CD4-positive, alpha-beta T cell treated with Interleukin-6 at 100 ng/mL for 8 hours (primary cell): ENCODE results near the gene RPE65.
"Not testable (repeated sequence)": the region's sequence is repeated elsewhere in the genome, so short reads cannot be mapped to it uniquely, and the experiment has no call there.

Source experiments
- DNase-seq: peaks from one replicate; pipeline ENCODE4 v3.0.0-alpha.2; 2020; ENCODE audit warnings: mixed read lengths, low spot score

RPE65 gene

DNA sequence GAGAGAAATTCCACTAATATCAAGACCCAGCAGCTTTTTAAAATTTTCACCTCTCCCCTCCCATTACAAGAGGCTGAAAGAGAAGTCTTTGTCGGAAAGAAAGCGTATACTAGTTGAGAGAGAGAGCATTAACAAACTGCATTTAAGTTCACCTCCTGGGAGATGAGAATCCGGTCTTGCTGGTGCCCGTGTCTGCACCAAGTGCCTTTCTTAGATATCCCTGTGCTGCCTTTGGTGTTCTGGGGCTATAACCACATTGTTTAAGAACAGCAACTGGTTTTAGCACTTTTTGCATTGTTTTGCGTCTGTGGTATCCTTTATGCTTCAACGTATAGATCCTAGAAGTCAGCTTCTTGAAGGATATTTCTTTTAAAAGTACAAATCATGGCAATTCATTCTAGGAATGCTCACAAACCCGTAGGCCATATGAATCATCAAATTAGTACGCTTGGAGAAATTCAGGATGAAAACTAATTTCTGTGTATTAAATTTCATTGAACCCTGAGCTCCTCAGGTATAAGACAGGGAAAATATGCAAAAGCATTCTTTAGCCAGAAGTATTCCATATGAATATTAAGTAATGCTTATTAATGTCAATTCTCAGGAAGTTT, 3.4 kb upstream of the RPE65 start:
- DNase-seq, result no peak

DNA sequence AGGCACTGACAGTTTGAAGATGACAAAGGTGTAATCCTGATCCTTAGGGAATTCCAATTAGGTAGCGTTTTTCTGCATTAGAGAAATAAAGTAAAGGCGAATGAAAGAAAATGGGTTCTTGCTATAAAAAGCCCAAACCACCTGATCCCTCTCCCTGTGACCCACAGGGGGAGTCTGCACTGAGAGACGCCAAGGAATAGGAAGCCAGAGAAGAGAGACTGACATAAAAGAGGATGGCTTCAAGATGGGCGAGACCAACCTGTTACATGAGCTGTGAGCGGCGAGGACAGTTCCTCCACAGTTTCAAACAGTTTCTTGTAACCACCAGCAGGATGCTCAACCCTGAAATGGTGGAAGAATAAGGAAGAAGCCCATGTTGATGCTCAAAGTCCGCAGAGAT, 1.4 kb downstream of the RPE65 start:
- no peak for DNase-seq

DNA sequence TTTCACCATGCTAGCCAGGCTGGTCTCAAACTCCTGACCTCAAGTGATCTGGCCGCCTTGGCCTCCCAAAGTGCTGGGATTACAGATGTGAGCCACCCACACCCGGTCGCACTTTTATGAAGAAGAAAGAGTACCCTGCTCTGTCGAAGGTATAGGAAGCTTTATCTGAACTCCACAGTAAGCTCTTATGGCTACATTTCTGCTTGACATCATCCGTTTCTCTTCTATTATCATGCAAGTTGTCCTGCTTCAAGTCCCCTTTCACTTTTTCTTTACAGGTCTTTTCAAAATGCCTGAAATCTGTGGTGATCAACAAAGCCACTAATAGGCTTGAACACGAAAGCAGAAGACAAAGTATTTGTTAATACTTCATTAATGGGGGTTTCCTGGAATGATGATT, 4.0 kb downstream of the RPE65 start:
- no peak for DNase-seq

DNA sequence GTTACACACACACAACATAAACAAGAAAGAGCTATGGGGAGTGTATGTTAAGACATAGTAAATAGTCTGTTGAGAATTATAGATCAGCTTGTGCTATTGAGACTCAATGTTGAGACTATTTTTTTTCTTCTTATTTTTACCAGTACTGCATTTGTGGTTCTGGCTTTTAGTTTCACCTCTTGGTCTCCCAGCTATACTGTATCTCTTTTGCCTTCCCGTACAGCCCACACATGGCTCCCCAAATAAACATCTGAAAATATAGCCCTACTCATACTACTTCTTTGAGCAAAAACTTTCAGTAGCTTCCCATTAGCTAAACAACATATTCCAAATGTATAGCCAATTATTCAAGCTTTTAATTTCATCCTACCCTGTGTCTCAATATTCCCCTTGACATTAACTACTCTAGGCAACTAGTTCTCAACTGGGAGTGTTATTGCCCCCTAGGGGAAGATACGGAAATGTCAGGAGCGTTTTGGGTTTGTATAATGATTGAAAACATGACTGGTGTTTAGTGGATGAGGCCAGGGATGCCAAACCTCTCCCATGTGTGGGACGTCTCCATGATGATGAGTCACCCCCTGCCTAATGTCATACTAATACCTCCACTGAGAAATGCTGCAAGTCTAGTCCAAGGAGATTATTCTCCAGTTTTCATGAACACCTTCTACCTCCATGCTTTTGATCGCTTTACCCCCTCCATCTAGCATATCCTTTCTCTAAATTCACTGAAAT, 6.8 kb downstream of the RPE65 start:
- DNase-seq, result no peak

DNA sequence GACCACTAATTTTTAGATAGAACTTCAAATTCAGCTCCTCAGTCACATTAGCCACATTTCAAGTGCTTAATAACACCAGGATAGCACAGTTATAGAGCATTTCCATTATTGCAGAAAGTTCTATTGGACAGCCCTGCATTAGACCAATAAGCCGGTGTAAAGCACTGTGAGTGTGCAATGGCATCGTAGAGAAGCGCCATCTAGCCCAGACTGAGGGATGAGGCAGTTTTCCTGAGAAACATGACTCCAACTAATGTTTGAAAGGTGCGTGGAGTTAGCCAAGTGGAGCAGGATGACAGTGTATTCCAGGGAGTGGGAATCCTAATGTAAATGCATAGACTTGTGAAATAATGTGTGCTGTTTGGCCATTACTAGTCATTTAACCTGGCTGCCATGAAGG, 7.7 kb downstream of the RPE65 start:
- DNase-seq, result no peak

DNA sequence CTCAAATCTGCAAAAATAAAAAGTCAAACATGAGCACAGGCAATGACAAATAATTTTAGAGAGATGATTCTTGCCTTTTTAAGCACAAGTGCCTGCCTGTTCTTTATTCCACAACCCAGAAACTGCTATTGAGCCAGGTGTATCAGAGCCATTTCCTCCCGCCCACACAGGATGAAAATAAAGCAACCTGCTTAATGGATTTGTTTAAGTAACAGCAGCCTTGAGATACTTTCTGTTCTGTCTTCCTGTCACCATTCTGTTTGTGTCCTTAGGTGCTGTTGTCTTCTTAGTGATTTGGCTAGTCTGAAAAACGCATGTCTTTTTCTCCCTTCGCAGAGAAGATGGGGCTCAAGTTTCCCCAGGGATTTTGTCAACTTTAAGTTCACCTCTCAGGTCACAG, 11.4 kb downstream of the RPE65 start:
- no peak for DNase-seq

DNA sequence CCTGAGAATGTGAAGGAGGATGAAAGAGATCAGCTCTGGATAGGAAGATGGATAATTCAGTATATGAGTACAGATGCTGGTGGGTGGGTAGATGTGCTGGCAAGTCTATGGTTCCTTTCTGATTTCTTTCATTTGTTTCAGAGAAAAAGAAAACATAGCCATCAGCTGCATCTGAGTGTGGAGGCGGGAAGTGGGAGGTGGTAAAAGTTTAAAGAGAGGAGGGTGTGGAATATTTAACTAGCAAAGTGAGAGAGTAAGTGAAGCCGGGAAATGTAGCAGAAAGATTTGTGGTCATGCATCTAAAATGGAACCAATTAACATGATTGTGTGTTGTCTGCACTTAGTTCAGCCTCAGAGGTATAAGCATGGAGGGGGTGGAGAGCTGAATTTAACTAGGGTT, 16.4 kb downstream of the RPE65 start:
- DNase-seq, result no peak

DNA sequence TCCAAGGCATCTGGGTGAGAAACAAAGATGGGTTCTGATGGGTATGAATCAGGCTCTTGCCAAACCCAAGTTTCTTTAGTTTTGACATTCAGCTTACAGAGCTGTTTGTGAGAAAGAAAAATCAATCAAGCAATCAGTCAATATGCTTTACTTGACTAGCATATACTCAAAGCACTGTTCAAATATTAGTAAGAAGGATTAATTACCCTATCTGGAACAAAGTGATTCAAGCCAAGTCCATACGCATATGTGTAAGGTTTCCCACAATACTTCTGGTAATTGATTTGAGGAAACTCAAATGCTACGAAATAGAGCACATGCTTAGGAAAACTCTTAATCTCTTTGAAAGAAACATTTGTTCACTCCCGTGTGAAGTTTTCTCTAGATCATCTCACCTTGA, 18.7 kb downstream of the RPE65 start:
- DNase-seq, result no peak

DNA sequence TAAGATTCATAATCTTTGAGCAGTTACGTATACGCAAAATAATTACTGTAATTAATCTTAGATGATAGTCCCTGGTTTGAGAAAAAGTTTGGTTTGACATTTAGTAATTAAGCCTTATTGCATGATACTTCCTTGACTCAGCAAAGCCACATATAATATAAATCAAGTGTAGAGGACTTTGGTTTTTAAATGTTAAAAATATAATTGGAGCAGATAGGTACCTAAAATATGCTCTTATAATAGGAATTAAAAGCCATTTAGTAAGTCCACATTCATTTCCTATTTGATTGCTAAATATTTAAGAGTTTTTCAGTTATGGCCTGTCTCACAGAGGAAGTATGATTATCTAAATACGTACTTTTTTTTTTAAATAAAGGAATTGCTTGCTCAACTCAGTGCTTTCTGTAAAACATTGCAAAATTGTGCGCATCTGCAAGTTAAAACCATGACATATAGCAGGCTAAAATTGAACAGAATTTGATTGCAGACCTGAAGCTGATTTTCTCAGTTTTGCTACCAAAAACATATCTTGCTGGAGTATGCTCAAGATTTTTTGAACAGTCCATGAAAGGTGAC, 20.4 kb downstream of the RPE65 start:
- no peak for DNase-seq

DNA sequence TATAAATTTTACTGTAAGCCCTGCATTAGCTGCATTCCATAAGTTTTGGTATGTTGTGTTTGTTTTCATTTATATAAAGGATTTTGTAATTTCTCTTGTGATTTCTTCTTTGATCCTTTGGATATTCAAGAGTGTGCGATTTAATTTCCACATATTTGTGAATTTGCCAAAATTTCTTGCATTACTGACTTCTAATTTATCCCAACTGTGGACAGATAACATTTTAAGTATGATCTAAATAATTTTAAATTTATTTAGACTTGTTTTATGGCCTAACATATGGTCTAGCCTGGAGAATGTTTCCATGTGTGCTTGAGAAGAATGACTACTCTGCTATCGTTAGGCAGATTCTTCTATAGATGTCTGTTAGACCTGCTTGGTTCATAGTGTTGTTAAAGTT, 23.2 kb downstream of the RPE65 start:
- no peak for DNase-seq

DNA sequence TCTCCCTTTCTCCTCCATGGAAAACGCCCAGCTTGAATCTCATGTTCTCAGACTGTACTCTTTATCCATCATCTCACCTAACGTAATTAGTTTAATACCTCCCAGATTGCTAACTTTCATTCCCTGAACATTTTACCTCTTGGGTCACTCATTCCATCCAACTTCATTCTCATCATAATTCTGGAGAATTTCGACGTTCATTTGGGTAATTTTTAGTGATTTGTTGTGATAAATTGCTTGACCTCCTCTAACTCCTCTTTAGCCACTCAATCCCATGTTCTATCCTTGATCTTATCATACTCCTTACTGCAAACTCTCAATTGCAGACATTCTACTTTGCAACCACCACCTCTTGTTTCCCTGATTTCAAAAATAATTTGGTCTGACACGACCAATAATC, 28.4 kb downstream of the RPE65 start:
- DNase-seq, result no peak

DNA sequence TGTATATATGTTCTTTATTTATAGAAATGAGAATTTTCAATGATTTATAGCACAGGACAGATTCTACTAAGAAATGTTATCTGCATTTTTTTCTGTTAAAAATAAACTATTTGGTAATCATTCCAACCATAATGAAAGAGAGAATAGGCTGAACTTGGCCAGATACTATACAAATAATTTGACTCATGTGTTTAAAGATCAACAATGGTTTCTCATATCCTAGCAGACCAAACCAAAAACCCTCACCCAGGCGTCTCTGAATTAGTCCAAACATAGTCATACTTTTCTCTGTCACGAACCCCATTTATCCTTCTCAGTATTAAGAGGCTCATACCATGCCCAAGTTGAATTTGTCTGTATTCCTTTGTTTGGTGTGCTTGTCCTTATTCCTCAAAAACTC, 40.3 kb downstream of the RPE65 start:
- no peak for DNase-seq

DNA sequence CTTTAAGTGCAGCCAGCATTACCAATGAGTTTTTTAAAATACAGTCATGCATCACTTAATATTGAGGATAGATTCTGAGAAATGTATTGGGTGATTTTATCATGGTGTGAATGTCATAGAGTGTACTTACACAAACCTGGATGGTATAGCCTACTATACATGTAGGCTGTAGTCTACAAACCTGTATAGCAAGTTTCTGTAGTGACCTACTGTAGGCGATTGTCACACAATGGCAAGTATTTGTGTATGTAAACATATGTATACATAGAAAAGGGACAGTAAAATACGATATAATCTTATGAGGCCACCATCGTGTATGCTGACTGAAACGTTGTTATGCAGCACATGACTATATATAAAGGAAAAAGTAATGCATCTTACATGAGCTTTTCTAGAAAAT, 48.2 kb downstream of the RPE65 start:
- DNase-seq, result no peak

DNA sequence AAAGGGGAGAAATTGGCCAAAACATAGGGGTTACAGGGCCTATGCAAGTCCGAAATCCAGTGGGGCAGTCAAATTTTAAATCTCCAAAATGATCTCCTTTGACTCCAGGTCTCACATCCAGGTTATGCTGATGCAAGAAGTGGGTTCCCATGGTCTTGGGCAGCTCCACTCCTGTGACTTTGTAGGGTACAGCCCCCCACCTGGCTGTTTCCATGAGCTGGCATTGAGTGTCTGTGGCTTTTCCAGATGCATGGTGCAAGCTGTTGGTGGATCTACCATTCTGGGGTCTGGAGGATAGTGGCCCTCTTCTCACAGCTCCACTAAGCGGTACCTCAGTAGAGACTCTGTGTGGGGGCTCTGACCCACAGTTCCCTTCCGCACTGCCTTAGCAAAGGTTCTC, 54.2 kb downstream of the RPE65 start:
- not testable (repeated sequence) for DNase-seq

DNA sequence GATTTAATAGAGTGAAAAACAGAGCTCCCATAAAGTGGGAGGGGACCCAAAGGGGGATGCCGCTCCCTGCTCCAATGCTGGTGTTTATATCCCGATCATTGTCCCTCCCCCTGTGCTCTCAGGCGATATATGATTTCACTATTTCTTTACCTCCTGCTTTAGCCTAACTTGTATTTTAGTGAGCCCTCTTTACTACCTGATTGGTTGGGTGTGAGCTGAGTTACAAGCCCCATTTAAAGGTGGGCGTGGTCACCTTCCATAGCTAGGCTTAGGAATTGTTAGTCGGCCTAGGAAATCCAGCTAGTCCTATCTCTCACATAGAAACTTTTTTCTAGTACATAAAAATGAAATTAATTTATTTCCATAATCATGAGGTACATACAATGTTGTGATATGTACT, 57.3 kb downstream of the RPE65 start:
- DNase-seq, result not testable (repeated sequence)

DNA sequence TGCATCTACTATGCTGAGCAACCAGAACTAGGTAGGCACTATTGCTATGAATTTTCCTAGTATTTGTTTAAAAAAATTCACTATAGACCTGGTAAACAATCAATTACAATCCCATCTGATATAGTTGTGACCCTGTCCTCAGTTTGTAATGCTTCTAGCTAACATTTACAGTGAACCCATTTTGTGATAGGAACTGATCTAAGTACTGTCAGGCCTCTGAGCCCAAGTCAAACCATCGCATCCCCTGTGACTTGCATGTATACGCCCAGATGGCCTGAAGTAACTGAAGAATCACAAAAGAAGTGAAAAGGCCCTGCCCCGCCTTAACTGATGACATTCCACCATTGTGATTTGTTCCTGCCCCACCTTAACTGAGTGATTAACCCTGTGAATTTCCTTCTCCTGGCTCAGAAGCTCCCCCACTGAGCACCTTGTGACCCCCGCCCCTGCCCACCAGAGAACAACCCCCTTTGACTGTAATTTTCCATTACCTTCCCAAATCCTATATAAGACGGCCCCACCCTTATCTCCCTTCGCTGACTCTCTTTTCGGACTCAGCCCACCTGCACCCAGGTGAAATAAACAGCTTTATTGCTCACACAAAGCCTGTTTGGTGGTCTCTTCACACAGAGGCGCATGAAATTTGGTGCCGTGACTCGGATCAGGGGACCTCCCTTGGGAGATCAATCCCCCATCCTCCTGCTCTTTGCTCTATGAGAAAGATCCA, 63.8 kb downstream of the RPE65 start:
- DNase-seq, result not testable (repeated sequence)

DNA sequence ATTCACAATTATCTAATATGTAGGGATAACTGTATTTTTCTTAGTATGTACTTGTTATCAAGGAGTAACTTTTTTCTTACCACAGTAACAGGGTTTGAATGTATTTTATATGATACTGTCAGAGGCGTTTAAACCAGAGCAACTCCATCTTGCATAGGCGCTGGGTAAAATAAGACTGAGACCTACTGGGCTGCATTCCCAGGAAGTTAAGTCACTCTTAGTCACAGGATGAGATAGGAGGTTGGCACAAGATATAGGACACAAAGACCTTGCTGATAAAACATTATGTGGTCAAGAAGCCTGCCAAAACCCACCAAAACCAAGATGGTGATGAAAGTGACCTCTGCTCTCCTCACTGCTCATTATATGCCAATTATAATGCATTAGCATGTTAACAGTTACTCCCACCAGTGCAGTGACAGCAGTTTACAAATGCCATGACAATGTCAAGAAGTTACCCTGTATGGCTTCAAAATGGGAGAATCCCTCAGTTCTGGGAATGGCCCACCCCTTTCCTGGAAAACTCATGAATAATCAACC, 64.8 kb downstream of the RPE65 start:
- DNase-seq, result no peak

DNA sequence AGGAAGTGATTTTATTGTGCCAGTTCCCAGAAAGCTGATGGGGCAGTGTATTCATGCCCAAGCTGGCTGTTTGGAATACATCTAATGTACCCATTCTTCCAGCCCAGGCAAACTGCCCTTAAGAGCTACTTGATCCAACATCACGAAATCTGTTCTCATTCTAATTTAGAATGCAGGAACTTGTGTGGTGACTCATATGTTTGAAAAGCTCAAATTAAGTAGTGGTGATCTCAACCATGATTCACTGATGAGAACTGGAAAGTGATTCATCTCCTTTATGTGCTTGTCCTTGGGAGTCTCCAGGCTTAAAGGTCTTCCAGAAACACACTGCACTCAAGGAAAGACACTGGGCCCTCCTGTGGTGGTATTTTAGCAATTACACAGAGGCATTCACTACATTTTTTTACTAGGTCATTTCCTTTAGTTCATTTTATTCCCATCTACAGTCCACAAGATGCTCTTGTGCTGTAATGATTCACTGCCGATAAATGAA, 65.4 kb downstream of the RPE65 start:
- no peak for DNase-seq

DNA sequence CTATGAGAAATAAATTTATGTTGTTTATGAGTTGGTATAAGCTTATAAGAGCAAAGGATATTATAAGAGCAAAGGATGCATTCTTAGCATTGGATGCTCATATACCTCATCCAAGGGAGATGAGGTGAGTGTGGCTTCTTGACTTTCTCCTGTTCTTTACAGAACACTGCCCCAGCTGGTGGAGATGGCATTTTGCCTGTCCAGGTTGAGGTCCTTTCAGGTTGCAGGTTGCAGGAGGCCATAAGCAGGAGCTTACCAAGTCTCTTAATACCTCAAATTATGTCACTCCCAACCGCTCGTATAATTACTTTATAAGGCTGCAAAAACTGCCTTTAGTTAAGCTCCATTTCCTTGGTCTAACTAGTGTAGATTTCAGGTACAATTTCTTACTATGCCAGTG, 66.7 kb downstream of the RPE65 start:
- DNase-seq, result no peak

DNA sequence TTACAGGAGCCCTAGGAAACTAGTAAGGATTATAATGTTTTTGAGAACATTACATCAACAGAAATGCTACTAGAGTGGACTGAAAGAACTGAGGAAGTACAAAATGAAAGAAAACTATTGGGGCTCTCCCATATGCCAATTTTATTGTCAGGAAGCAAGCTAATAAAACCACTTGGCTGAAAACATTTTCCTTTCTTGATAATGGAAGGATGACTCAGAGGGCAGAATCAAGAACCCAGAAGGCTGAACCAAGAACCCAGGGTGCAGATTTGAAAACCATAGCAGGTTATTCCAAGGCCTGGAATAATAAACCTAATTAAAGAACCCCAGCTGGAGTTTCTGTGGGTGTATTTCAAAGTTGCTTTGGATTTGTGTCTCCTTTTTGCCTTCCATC, 70.7 kb downstream of the RPE65 start:
- no peak for DNase-seq
